ENCODE data around the gene SLC16A11. TPM values are rescaled to one million over a fixed set of nuclear protein-coding genes. Genes with fewer than 3 reads are reported as not detected.
"Not testable (repeated sequence)": the region's sequence is repeated elsewhere in the genome, so short reads cannot be mapped to it uniquely, and the experiment has no call there.

Gene SLC16A11
- total RNA-seq, 1 experiment from 2014 or later, result not detected

- no peak for DNase-seq (ENCODE audit: low read depth)
Observed at GRCh38 chr17:7058831-7059447, 15.0 kb upstream of the SLC16A11 start.

GRCh38 chr17:7056386-7056785 lies 12.5 kb upstream of the SLC16A11 start:
- peak; percentile 62 for DNase-seq (ENCODE audit: low read depth)

GRCh38 chr17:7050583-7050982 lies 6.7 kb upstream of the SLC16A11 start:
- DNase-seq (ENCODE audit: low read depth), result not testable (repeated sequence)

- DNase-seq (ENCODE audit: low read depth), result peak; percentile 50
Observed at GRCh38 chr17:7048968-7049367, 5.1 kb upstream of the SLC16A11 start.

- no peak for DNase-seq (ENCODE audit: low read depth)
Observed at GRCh38 chr17:7047566-7047965, 3.7 kb upstream of the SLC16A11 start.

GRCh38 chr17:7046725-7047397 lies 3.0 kb upstream of the SLC16A11 start:
- not testable (repeated sequence) for DNase-seq (ENCODE audit: low read depth)

GRCh38 chr17:7046127-7046724 lies 2.3 kb upstream of the SLC16A11 start:
- no peak for DNase-seq (ENCODE audit: low read depth)

GRCh38 chr17:7045492-7046126 lies 1.7 kb upstream of the SLC16A11 start:
- peak; percentile 66 for DNase-seq (ENCODE audit: low read depth)

- DNase-seq (ENCODE audit: low read depth), result no peak
Observed at GRCh38 chr17:7043182-7043496, 753 bp downstream of the SLC16A11 start.

- no peak for DNase-seq (ENCODE audit: low read depth)
Observed at GRCh38 chr17:7042501-7043181, 1.3 kb downstream of the SLC16A11 start.

GRCh38 chr17:7041607-7042500 lies 2.0 kb downstream of the SLC16A11 start:
- no peak for DNase-seq (ENCODE audit: low read depth)

GRCh38 chr17:7039832-7040231 lies 4.1 kb downstream of the SLC16A11 start:
- DNase-seq (ENCODE audit: low read depth), result no peak

GRCh38 chr17:7038025-7038862 lies 5.6 kb downstream of the SLC16A11 start:
- no peak for DNase-seq (ENCODE audit: low read depth)

- peak; percentile 99 for DNase-seq (ENCODE audit: low read depth)
Observed at GRCh38 chr17:7035591-7036368, 8.1 kb downstream of the SLC16A11 start, which contains the start of gene SLC16A13. Gene SLC16A13 (plus strand): TSS chr17:7036015. CDS start chr17:7036383, 368 bp downstream.

GRCh38 chr17:7034955-7035590 lies 8.8 kb downstream of the SLC16A11 start:
- no peak for DNase-seq (ENCODE audit: low read depth)

- no peak for DNase-seq (ENCODE audit: low read depth)
Observed at GRCh38 chr17:7029659-7030058, 14.2 kb downstream of the SLC16A11 start.

- no peak for DNase-seq (ENCODE audit: low read depth)
Observed at GRCh38 chr17:7029096-7029495, 14.8 kb downstream of the SLC16A11 start.

- DNase-seq (ENCODE audit: low read depth), result no peak
Observed at GRCh38 chr17:7027335-7027734, 16.6 kb downstream of the SLC16A11 start.

Data from Daoy (cell line).